Caco-2 (cell line): Measurements from ENCODE around the gene GRIFIN. TPM values are rescaled to one million over a fixed set of nuclear protein-coding genes. Genes with fewer than 3 reads are reported as not detected.
A peak's percentile ranks its signal among the peaks of the same experiment; 100 is the strongest.

Source experiments
- BruUV-seq: library from RNA; stranded (reverse); fragments of 400-500 nt; replicated peaks from 2 replicates; lab custom pipeline; 2021; lab: Mats Ljungman, UMichigan
- CTCF ChIA-PET: fragments of 300-600 bp; sonication (Branson Sonifier 250); formaldehyde crosslinking; loops from one replicate; lab custom pipeline; 2022; ENCODE audit warnings: antibody characterized with exemption; lab: Charles Lee
- POLR2A ChIA-PET: fragments of 300-600 bp; sonication (Branson Sonifier 250); formaldehyde crosslinking; loops from one replicate; lab custom pipeline; 2022; ENCODE audit warnings: antibody characterized with exemption; lab: Charles Lee
- DNase-seq, 2 experiments: peaks; one replicate each; pipeline versions ENCODE4 v3.0.0 to v3.0.0-alpha.2; 2020 to 2022
- H3K27me3 ChIP-seq: replicated peaks from 2 replicates; pipeline ENCODE4 v1.6.0; 2011; ENCODE audit warnings: low read length; ENCODE audit not compliant: control insufficient read depth, insufficient read depth
- H3K36me3 ChIP-seq: 2 replicates; pipeline ENCODE4 v1.5.1; 2011; ENCODE audit warnings: low read length; ENCODE audit not compliant: control insufficient read depth, insufficient read depth
- H3K4me1 ChIP-seq: fragments of 250-450 bp; sonication (Bioruptor Pico); 2 replicates; pipeline ENCODE4 v1.5.1; 2020; ENCODE audit warnings: mild to moderate bottlenecking
- H3K4me3 ChIP-seq: 2 replicates; pipeline ENCODE4 v1.5.1; 2011; ENCODE audit warnings: low read depth, mild to moderate bottlenecking, control low read depth, low read length
- H3K9me3 ChIP-seq: fragments of 250-450 bp; sonication (Bioruptor Pico); 2 replicates; pipeline ENCODE4 v1.5.1; 2020; ENCODE audit warnings: mild to moderate bottlenecking, moderate library complexity
- H3K27ac Mint-ChIP-seq: one replicate; pipeline ENCODE4 v1.8.0; 2022; ENCODE audit warnings: mixed read lengths; ENCODE audit not compliant: unreplicated experiment
- H3K27me3 Mint-ChIP-seq: one replicate; pipeline ENCODE4 v1.8.0; 2022; ENCODE audit warnings: mixed read lengths; ENCODE audit not compliant: insufficient read depth, unreplicated experiment
- H3K36me3 Mint-ChIP-seq: one replicate; pipeline ENCODE4 v1.8.0; 2022; ENCODE audit warnings: mild to moderate bottlenecking, mixed read lengths; ENCODE audit not compliant: insufficient read depth, unreplicated experiment
- H3K4me1 Mint-ChIP-seq: one replicate; pipeline ENCODE4 v1.8.0; 2022; ENCODE audit warnings: low read depth, mixed read lengths; ENCODE audit not compliant: unreplicated experiment
- H3K4me3 Mint-ChIP-seq: one replicate; pipeline ENCODE4 v1.8.0; 2022; ENCODE audit warnings: mild to moderate bottlenecking, moderate library complexity, mixed read lengths; ENCODE audit not compliant: unreplicated experiment
- H3K9me3 Mint-ChIP-seq: one replicate; pipeline ENCODE4 v1.8.0; 2022; ENCODE audit warnings: mixed read lengths; ENCODE audit not compliant: unreplicated experiment
- intact Hi-C: fragments of 100-400 bp; cut with micrococcal nuclease; formaldehyde crosslinking; loops from one replicate; pipeline ENCODE4 v1.10.0; 2022; ENCODE audit not compliant: unreplicated experiment
- total RNA-seq: library from RNA; stranded (reverse); gene quantifications from 2 replicates; pipeline ENCODE4 v1.2.3, GENCODE V29; 2022
- TF ChIP-seq, protein P1 (sequence below), 2 experiments: fragments of 200-600 bp in 1 of 2; IDR thresholded peaks; 1 replicate in 1 of 2; 2 replicates in 1 of 2; pipeline versions ENCODE4 v1.5.1 to v1.8.0; 2011 to 2022; ENCODE audit warnings: antibody characterized with exemption in 1 of 2, control low read depth in 1 of 2, inconsistent platforms in 1 of 2, low read depth in 1 of 2, low read length in 1 of 2, mild to moderate bottlenecking in 1 of 2, moderate library complexity in 1 of 2; ENCODE audit not compliant: insufficient read depth in 1 of 2, severe bottlenecking in 1 of 2, unreplicated experiment in 1 of 2

GRIFIN gene
- total RNA-seq, 1 experiment from 2014 or later, result not detected

DNA sequence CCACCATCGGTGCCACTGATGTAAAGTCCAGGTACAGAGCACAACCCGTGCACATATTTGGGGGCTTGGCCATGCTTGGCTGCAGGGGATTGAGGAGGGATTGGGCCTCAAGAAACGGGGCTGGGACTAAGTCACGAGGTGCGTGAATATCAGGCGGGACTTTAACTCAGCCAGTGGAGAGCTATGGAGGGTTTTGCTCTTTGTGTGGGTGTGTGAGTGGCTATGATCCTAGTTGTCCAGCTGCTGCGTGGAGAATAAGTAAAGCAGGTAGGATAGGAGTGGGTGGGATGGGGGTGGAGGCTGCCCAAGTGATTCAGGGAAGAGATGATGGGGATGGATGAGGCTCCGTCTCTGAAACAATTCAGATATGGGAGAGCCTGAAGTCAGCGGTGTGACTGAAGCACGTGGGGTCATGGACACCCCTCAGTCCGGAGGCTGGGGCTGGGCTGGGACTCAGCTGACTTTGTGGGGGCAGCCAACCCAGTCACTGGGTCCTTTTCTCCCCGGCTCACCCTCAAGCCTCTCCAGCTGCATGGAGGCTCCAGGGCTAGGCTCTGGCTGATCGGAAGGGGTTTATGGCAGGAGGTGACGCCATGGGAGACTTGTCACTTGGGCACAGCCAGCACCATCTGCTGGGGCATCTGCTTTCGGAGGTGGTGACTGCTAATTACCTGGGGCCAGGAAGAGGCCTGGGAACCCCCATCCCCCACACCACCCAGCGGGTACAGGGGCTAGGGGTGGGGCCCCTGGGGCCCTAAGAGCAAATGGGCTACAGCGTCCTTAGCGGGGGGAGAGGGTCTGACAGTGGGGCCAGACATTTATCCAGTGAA, 41.7 kb upstream of the GRIFIN start:
- no peaks in the 10 kb centered on the region for H3K27me3 ChIP-seq
- peaks cover 27% of the 10 kb centered on the region for H3K4me1 ChIP-seq
- no peaks in the 10 kb centered on the region for H3K27me3 Mint-ChIP-seq
- TF ChIP-seq, protein P1, sequence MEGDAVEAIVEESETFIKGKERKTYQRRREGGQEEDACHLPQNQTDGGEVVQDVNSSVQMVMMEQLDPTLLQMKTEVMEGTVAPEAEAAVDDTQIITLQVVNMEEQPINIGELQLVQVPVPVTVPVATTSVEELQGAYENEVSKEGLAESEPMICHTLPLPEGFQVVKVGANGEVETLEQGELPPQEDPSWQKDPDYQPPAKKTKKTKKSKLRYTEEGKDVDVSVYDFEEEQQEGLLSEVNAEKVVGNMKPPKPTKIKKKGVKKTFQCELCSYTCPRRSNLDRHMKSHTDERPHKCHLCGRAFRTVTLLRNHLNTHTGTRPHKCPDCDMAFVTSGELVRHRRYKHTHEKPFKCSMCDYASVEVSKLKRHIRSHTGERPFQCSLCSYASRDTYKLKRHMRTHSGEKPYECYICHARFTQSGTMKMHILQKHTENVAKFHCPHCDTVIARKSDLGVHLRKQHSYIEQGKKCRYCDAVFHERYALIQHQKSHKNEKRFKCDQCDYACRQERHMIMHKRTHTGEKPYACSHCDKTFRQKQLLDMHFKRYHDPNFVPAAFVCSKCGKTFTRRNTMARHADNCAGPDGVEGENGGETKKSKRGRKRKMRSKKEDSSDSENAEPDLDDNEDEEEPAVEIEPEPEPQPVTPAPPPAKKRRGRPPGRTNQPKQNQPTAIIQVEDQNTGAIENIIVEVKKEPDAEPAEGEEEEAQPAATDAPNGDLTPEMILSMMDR (IDR thresholded peaks at IDR 0.05; ENCODE audit: insufficient read depth in 1 of 2, low read depth in 1 of 2, low read length in 1 of 2, severe bottlenecking in 1 of 2, unreplicated experiment in 1 of 2), result no peak
- H3K4me1 Mint-ChIP-seq, result peaks cover 11% of the 10 kb centered on the region
- BruUV-seq, result no TSS peak
- H3K4me3 ChIP-seq, result no peak overlapping the region
- ChIA-PET CTCF (interaction anchor here (0.6 kb wide), 1 partner anchor 625 kb away, joined by 3 read pairs; no protein-coding TSS in a partner anchor), POLR2A (no interaction called here)
- no peaks in the 10 kb centered on the region for H3K9me3 Mint-ChIP-seq
- no peaks in the 10 kb centered on the region for H3K9me3 ChIP-seq
- H3K27ac Mint-ChIP-seq, result no peak overlapping the region
- H3K4me3 Mint-ChIP-seq, result peak overlapping the region; percentile 65
- DNase-seq, result no peak
- H3K36me3 Mint-ChIP-seq, result peaks cover 14% of the 10 kb centered on the region
- H3K36me3 ChIP-seq, result no peaks in the 10 kb centered on the region
- intact Hi-C loops, result loop anchor here (2.0 kb wide), 1 partner anchor 41 kb away; the partner anchor contains the start of gene IQCE

DNA sequence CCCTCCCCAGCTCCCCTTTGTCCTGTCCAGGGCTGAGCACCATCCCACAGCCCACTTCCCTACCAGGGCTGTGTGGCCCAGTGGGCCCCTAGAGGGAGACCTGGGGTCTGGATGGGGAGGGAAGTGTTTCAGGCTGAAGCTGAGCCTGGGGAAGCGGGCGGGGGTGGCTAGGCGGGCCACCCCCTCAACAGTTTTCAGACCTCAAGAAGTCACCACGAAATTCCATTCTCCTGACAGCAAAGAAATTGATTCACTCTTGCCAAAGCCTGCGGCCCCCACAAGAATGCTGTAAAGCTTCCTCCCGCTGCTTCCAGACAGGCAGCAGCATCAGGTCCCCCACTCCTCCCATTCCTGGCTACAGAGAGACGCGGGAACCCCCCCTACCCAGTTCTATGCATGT, 40.8 kb upstream of the GRIFIN start:
- Mint-ChIP-seq H3K9me3 (no peaks in the 10 kb centered on the region), H3K4me3 (no peak overlapping the region), H3K4me1 (peaks cover 5% of the 10 kb centered on the region), H3K36me3 (peaks cover 14% of the 10 kb centered on the region), H3K27me3 (no peaks in the 10 kb centered on the region), H3K27ac (no peak overlapping the region)
- H3K9me3 ChIP-seq, result no peaks in the 10 kb centered on the region
- TF ChIP-seq, protein P1 (IDR thresholded peaks at IDR 0.05; ENCODE audit: insufficient read depth in 1 of 2, low read depth in 1 of 2, low read length in 1 of 2, severe bottlenecking in 1 of 2, unreplicated experiment in 1 of 2), result no peak
- DNase-seq, result no peak
- H3K4me1 ChIP-seq, result peaks cover 18% of the 10 kb centered on the region
- H3K27me3 ChIP-seq, result no peaks in the 10 kb centered on the region
- H3K4me3 ChIP-seq, result no peak overlapping the region
- CTCF ChIA-PET, result interaction anchor here (0.6 kb wide), 2 partner anchors 38 to 624 kb away, joined by 3 read pairs; no protein-coding TSS in a partner anchor
- BruUV-seq, result no TSS peak
- H3K36me3 ChIP-seq, result no peaks in the 10 kb centered on the region
- POLR2A ChIA-PET, result no interaction called here
- intact Hi-C loops, result no loop called here

DNA sequence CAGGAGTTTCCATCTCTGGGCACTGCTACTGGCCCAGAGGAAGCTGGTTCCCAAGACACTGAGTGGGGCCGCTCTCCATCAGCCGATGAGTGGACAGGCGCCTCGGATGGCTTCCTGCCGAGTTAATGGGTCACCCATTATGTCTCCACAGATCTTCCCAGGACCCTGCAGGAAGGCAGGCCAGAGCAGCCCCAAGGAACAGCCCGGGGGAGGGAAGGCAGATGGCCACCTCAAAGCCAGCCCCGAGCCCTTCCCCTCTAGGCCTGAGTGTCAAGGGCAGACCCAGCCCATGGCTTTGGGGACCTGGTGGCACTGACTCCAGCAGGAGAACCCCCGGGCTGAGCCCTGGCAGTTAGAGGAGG, 40.0 kb upstream of the GRIFIN start:
- no peak for DNase-seq
- Histone ChIP-seq H3K4me1 (peaks cover 23% of the 10 kb centered on the region), H3K36me3 (no peaks in the 10 kb centered on the region), H3K4me3 (no peak overlapping the region), H3K27me3 (no peaks in the 10 kb centered on the region), H3K9me3 (no peaks in the 10 kb centered on the region)
- CTCF ChIA-PET, result no interaction called here
- POLR2A ChIA-PET, result no interaction called here
- Mint-ChIP-seq H3K27ac (no peak overlapping the region), H3K27me3 (no peaks in the 10 kb centered on the region), H3K4me3 (no peak overlapping the region), H3K36me3 (peaks cover 14% of the 10 kb centered on the region), H3K4me1 (no peaks in the 10 kb centered on the region), H3K9me3 (no peaks in the 10 kb centered on the region)
- TF ChIP-seq, protein P1 (IDR thresholded peaks at IDR 0.05; ENCODE audit: insufficient read depth in 1 of 2, low read depth in 1 of 2, low read length in 1 of 2, severe bottlenecking in 1 of 2, unreplicated experiment in 1 of 2), result no peak
- intact Hi-C loops, result no loop called here
- BruUV-seq, result no TSS peak
